NCI-H1048 (cell line): ENCODE measurements around the gene HCN1.

Experiments used
- DNase-seq: peaks from one replicate; lab custom pipeline; 2025; lab: John Stamatoyannopoulos, UW

HCN1 gene

GRCh38 chr5:45696206-45696836, at the start of gene HCN1:
Gene HCN1, minus strand, starts transcription at chr5:45696380.
- peak; percentile 47 for DNase-seq

- no peak for DNase-seq
Observed at GRCh38 chr5:45741110-45741509, 44.9 kb upstream of the HCN1 start.

- no peak for DNase-seq
Observed at GRCh38 chr5:45737153-45737552, 41.0 kb upstream of the HCN1 start.

GRCh38 chr5:45725537-45725936, 29.4 kb upstream of the HCN1 start:
- no peak for DNase-seq

- no peak for DNase-seq
Observed at GRCh38 chr5:45697201-45697600, 1.0 kb upstream of the HCN1 start.

GRCh38 chr5:45695804-45696156, 400 bp downstream of the HCN1 start:
- DNase-seq = no peak

- DNase-seq = no peak
Observed at GRCh38 chr5:45694971-45695803, 993 bp downstream of the HCN1 start.

GRCh38 chr5:45694255-45694814, 1.8 kb downstream of the HCN1 start:
- no peak for DNase-seq

- no peak for DNase-seq
Observed at GRCh38 chr5:45692481-45692880, 3.7 kb downstream of the HCN1 start.

- no peak for DNase-seq
Observed at GRCh38 chr5:45691656-45692055, 4.5 kb downstream of the HCN1 start.

GRCh38 chr5:45687701-45688100, 8.5 kb downstream of the HCN1 start:
- no peak for DNase-seq

GRCh38 chr5:45686620-45687019, 9.6 kb downstream of the HCN1 start:
- DNase-seq = no peak

GRCh38 chr5:45684118-45684517, 12.1 kb downstream of the HCN1 start:
- DNase-seq = no peak

GRCh38 chr5:45680950-45681349, 15.2 kb downstream of the HCN1 start:
- DNase-seq = no peak

GRCh38 chr5:45677524-45677923, 18.7 kb downstream of the HCN1 start:
- no peak for DNase-seq

GRCh38 chr5:45672271-45672670, 23.9 kb downstream of the HCN1 start:
- no peak for DNase-seq

GRCh38 chr5:45648744-45649143, 47.4 kb downstream of the HCN1 start:
- DNase-seq = no peak

- DNase-seq = no peak
Observed at GRCh38 chr5:45643056-45643455, 53.1 kb downstream of the HCN1 start.

GRCh38 chr5:45642370-45642769, 53.8 kb downstream of the HCN1 start:
- DNase-seq = no peak

GRCh38 chr5:45639040-45639439, 57.1 kb downstream of the HCN1 start:
- DNase-seq = no peak

- DNase-seq = no peak
Observed at GRCh38 chr5:45627076-45627656, 69.0 kb downstream of the HCN1 start.

- no peak for DNase-seq
Observed at GRCh38 chr5:45623832-45624231, 72.3 kb downstream of the HCN1 start.

- no peak for DNase-seq
Observed at GRCh38 chr5:45622365-45622764, 73.8 kb downstream of the HCN1 start.
